HG03095 (cell line): ENCODE results near the gene PTPRCAP.
A peak's percentile ranks its signal among the peaks of the same experiment; 100 is the strongest.
"Not testable (repeated sequence)": the region's sequence is repeated elsewhere in the genome, so short reads cannot be mapped to it uniquely, and the experiment has no call there.

ENCODE experiments used
- ATAC-seq: cut with Tn5 transposase; IDR thresholded peaks from one replicate; pipeline ENCODE4 v1.9.1; 2021; ENCODE audit warnings: moderate library complexity; ENCODE audit not compliant: unreplicated experiment

Gene PTPRCAP, protein sequence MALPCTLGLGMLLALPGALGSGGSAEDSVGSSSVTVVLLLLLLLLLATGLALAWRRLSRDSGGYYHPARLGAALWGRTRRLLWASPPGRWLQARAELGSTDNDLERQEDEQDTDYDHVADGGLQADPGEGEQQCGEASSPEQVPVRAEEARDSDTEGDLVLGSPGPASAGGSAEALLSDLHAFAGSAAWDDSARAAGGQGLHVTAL

DNA sequence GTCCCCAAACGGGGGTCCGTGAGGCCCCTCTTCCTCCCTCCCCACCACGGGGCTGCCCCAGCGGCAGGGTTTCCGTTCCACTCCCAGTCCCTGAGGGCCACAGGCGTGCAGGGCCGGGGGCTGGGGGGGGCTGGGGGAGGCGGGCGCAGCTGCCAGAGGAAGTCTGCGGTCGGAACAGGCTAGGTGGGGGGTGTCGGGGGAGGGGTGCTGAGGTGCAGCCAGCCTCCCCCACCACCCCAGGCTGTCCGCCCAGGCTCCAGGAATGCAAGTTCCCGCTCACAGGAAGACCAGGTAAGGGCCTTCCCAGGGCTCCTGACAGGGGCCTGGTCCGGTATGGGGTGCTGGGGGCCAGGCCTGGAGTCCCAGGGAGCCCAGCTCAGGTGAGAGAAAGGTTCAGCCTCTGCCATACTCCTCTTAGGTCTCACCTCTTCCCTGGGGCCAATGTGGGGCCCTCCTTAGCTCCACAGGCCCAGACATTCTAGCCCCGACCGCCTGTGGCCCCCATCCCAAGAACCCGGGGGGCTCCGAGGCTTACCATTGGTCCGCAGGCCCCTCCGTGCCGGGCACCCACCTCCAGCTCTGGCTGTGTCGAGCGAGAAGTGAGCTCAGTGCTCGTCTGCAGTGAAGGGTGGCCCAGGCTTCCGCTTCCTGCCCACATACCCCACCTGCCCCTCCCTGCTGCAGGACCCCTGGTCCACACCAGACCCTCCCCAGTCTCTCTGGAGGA lies at the start of gene PTPRCAP:
Gene PTPRCAP (minus strand): TSS at position 601 of the 727 bp plus-strand sequence. CDS start 63 bp downstream, at position 538.
- no peak for ATAC-seq

DNA sequence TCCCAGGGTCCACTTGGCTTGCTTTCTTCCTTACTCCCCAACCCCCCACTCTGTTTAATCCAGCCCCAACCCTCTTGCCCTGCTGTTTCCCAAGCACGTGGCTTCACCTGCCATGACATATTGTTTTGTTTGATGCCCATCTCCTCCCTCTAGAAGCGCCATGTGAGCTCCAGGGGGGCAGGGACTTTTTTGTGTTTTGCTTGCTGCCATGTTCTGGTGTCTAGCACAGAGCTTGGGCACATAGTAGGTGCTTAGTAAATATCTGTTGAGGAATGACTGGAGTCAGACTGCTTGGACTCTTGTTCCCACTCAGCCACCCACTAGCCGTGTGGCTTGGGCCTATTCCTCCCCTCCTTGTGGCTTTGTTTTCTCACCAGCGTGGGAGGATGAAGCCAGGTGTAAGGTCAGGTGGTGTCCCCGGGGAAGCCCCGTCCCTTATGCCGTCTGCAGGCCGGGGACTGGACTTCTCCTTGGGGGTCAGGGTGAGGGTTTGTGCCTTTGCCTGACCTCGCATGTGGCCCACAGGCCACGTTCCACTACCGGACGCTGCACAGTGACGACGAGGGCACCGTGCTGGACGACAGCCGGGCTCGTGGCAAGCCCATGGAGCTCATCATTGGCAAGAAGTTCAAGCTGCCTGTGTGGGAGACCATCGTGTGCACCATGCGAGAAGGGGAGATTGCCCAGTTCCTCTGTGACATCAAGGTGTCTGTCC lies 49.2 kb upstream of the PTPRCAP start:
- ATAC-seq: peak; percentile 31

DNA sequence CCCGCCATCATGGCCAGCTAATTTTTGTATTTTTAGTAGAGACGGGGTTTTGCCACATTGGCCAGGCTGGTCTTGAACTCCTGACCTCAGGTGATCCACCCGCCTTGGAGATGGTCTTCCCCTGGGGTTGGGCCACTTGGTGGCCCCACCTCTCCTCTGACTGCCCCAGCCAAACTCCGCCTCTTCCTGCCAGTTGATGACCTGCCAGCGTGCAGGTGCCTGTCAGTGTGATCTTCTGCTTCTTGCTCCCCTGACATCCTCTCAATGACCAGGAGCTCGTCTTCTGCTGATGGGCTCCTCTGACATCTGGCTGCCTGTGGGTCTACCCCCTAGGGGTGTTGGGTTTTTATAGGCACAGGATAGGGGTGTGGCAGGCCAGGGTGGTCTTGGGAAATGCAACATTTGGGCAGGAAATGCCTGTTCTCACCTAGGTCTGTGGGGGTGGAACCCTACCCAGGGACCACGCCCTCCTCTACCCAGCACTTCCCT lies 48.4 kb upstream of the PTPRCAP start:
- ATAC-seq: not testable (repeated sequence)

DNA sequence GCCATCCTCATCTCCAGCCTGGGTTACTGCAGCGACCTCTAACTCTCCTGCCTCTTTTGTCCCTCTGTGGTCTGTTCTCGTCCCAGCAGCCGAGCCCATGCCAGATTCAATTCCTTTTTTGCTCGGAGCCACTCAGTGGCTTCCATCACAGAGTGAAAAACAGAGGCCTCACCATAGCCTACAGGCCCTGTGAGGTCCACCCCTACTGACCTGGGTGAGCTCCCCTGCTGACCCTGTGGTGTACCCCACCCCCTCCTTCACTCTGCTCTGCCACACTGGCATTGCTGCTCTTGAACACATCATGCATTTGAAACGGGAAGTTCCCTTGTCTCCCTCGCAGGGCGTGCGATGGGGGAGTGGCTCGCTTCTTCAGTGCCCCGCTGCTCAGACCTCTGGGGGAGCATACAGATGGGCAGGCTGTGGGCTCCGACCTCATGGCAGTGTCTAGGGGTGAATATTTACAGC lies 47.4 kb upstream of the PTPRCAP start:
- ATAC-seq: no peak

DNA sequence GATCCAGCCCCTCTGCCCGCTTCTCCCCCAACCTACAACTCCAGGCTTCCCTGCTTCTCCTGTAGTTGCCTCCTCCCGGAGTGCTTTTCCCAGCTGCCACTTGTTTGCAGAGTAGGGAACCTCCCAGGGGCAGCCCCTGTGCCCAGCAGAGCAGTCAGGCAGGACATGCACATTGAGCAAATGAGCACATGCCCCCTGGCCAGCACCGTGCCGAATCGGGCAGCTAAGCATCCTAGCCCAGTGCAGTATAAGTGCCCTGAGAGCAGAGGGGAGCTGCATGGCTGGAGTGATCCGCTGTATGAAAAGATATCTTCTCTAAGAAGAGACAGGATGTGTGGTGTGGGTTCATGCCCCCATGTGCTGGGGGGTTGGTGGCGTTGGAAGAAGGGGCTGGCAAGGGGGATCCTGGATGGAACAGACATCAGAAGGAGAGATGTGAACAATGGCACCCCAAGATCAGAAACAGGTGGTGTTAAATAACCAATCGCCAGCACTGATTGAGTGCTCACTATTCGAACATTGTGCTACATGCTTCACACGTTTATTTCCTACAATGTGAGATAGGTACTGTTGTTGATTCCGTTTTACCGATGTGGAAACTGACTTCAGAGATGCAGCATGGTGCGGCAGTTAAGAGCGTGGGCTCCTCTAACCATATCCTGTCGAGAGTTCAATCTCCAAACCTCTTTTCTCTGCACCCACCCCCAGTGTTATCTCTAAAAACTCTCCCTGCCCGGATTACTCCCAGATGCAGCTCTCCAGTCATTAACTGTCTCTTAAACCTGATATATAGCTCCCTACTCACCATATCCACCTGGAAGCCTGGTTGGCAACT lies 46.6 kb upstream of the PTPRCAP start:
- ATAC-seq: no peak

DNA sequence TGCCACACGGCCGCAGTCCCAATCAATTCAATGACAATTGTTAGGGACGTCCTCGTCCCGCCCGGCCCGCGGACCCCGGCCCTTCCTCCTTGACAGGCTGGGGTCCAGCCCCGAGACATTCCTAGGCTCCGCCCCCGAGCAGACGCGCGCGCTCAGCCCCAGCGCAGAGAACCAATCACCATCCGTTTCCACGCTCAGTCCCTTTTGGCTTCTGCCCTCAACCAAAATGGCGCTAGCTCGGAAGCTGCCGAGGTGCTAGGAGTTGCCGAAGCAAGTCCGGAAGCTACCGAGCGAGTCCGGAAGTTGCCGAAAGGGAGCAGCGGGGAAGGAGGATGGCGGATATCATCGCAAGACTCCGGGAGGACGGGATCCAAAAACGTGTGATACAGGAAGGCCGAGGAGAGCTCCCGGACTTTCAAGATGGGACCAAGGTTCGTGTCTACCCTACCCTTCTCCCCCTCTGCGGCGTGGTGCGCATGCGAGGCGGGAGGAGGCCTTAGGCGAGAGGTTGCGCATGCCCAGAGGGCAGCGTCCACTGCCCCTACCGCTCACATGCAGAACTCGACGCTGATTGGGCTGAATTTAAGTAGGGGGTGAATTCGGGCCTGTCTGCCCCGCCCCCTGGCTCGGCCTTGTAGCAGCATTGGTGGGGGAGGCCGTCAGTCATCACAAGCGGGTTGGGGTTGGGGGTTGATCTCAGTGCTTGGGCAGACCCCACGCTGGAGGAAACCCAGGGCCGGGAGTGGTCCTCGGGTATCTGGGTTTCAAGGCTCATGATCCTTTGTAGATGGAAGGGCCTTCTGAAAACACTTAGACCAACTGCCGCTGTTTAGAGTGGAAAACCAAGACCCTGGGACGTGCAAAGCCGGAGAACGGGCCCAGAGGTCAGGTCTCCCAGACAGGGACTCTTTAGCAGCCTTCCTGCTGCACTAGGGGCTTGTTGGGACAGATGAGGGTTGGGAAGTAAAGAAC lies 45.6 kb upstream of the PTPRCAP start, which contains the start of gene AIP:
Gene AIP (plus strand): TSS at position 200 of the 972 bp plus-strand sequence. CDS start 133 bp downstream, at position 333.
- peak; percentile 48 for ATAC-seq

DNA sequence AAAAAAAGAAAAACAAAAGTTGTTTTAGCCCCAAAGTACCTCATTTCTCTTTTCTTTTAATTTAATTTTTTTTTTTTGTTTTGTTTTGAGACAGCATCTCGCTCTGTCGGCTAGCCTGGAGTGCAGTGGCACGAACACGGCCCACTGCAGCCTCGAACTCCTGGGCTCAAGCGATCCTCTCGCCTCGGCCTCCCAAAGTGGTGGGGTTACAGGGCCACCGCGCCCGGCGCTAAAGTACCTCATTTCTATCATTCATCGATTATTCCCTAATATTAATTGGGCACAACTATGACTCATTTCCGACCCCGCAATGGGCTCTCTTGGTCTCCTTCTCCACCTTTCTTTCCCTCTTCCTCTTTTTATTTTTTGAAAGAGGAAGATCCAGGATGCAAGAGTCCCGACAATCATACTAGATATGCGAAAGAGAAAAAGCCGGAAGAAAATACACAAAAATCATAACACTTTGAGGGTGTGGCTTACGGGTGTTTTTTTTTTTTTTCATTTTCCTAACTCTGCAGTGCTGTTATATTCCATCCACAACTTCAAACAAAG lies 44.9 kb upstream of the PTPRCAP start:
- ATAC-seq: no peak

DNA sequence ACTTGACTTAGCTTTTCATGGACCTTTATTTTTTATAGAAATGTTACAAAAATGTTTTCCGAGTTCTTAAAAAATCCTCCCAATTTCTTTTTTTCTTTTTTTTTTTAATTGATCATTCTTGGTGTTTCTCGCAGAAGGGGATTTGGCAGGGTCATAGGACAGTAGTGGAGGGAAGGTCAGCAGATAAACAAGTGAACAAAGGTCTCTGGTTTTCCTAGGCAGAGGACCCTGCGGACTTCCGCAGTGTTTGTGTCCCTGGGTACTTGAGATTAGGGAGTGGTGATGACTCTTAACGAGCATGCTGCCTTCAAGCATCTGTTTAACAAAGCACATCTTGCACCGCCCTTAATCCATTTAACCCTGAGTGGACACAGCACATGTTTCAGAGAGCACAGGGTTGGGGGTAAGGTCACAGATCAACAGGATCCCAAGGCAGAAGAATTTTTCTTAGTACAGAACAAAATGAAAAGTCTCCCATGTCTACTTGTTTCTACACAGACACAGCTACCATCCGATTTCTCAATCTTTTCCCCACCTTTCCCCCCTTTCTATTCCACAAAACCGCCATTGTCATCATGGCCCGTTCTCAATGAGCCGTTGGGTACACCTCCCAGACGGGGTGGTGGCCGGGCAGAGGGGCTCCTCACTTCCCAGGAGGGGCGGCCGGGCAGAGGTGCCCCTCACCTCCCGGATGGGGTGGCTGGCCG lies 40.0 kb upstream of the PTPRCAP start:
- not testable (repeated sequence) for ATAC-seq

DNA sequence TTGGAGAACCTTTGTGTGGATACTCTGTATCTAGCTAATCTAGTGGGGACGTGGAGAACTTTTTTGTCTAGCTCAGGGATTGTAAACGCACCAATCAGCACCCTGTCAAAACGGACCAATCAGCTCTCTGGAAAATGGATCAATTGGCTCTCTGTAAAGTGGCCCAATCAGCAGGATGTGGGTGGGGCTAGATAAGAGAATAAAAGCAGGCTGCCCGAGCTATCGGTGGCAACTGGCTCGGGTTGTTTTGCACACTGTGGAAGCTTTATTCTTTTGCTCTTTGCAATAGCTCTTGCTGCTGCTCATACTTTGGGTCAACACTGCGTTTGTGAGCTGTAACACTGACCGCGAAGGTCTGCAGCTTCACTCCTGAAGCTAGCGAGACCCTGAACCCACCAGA lies 39.2 kb upstream of the PTPRCAP start:
- ATAC-seq: not testable (repeated sequence)

DNA sequence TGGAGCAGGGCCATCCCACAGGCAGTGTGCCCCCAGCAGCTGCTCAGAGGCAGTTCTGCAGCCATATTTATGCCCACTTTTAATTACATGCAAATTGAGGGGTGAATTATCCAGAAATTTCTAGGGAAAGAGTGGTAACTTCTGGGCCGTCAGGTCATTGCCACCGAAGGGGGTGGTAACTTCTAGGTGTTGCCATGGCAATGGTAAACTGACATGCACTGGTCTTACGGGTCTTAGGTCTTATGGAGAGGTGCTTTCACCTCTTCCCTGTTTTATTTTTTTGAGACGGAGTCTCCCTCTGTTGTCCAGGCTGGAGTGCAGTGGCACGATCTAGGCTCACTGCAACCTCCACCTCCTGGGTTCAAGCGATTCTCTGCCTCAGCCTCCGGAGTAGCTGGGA lies 35.4 kb upstream of the PTPRCAP start:
- no peak for ATAC-seq

DNA sequence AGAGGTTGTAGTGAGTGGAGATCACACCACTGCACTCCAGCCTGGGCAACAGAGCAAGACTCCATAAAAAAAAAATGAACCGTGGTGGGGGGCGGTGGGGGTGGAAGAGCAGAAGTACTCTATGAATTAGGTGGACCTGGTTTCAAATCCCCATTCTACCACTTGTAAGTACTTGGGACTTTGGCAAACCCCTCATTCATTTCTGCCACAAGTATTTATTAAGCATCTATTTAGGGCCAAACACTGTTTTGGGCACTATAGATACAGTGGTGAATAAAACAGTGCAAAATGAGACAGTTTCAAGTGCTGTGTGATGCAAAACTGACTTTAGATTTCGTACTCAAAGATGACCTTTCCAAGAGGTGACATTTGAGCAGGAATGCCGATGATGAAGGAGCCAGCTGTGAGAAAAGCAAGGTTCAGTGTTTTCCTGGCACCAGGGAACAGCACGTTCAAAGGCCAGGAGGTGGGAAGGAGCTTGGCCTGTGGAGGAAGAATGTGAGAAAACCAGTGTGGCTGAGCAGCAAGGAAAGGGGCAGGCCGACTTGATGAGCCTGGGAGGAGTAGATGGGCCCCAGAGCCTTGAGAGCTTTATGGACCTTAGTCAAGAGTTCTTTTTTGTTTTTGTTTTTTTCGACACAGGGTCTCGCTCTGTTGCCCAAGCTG lies 33.0 kb upstream of the PTPRCAP start:
- ATAC-seq: no peak

DNA sequence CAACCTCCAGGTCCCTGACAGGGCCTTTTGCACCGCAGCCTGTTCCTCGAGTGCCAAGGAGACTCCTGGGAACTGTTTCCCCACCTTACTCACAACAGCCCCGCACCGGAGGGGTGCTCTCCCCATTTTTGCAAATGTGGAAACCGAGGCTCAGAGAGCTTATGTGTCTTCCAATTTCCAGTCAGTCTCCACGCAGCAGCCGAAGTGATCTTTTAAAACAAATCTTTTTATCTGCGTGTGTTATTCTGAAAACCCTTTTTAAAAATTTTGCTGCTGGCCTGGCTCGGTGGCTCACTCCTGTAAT lies 32.0 kb upstream of the PTPRCAP start:
- ATAC-seq: no peak

DNA sequence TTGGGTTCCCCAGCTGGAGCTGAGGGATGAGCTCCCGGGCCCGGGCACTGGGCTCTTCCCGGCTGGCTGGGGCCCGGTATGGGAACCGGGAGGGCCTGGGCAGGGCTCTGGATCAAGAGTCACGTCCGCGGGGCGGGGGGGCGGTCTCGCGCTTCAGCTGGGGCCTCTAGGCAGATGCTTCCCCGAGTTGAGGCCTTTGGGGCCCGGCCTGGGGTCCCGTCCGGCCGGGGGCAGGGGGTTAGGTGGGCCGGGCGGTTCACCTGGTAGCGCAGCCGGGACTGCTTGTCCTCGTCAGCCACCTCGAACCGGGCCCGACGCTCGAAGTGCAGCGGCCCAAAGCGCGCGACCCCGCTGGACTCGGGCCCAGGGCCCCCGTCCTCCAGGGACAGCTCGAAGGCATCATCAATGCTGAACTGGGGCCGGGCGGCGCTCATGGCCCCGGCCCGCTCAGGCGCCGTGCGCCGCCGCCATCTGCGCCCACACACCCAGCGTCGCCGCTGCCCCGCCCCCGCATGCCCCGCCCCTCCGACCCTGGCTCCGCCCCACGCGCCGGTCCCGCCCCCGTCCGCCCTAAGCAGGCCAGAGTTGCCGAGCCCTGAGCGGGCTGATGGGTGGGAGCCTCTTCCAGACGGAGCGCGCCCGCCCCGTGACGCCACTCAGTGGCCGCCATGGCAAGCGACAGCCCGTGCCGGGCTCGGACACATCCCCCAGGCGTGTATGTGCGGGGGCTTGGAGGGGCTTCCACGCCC lies 31.5 kb upstream of the PTPRCAP start, which contains the start of gene TMEM134:
Gene TMEM134 (minus strand): TSS at position 493 of the 749 bp plus-strand sequence. CDS start 59 bp downstream, at position 434.
- peak; percentile 51 for ATAC-seq

DNA sequence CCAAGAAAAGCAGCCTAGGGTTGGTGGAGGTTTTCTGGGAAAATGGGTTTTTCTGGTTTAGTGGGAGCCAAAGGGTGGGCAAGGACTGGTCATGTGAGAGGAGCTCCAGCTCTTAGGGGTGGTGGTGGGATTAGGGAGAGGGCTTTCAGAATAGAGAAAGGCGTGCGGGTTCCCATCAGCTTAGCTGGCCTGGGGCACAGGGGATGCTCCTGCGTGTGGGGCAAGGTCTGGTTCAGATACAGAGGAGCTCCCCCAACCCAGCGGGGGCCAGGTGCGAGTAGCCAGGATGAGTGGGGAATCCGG lies 30.9 kb upstream of the PTPRCAP start:
- no peak for ATAC-seq

DNA sequence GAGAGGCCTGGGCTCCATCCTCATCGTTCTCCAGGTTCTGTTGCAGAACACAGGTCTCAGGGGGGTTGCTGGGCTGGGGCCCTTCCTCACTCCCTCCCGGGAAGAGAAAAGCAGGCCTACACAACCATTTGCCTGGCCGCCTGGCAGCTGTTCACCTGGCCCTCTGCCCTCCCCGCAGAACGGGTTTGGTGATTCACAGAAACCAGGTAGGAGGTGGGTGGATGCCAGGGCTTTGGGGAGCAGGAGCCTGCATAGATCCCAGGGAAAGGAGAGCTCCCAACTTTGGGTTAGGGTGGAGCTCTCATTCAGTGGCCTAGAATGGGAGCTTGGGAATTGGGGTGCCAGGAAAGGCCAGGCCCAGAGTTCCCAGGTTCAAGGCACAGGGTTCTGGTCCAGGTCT lies 30.6 kb upstream of the PTPRCAP start:
- ATAC-seq: no peak

DNA sequence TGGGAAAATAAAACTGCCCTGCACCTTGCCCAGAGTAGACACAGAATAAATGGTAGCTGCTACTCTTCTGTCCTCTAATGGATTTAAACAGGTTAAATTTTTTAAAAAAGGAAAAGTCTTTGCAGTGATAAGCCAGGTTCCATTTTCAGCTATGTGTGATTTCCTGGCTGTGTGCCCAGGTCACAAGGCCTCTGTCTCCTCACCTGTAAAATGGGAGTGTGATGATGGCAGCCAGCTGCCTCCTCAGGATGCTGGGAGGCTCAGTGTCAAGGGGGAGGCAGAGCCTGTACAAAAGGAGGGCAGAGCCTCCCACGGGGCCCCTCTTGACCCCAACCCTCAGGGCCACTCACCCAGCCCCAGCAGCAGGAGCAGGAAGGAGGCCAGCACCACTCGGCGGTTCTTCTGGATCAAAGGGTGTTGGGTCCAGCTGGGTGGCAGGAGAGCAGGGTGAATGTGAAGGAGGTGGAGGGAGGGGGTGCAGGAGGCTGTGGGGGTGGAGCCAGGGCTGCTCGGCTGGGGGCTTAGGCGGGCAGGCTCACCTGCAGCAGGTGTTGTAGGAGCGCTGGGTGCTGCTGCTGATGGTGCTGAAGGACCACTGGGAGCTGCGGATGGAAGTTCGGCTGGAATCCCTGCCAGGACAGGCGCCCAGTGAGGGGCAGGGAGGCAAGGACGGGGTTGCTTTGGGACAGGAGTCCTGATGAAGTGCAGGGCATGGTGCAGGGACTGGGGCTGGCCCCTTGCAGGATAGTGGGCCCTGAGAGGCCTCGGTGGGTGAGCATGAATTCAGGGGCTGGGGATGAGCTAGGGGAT lies 29.7 kb upstream of the PTPRCAP start:
- ATAC-seq: no peak

DNA sequence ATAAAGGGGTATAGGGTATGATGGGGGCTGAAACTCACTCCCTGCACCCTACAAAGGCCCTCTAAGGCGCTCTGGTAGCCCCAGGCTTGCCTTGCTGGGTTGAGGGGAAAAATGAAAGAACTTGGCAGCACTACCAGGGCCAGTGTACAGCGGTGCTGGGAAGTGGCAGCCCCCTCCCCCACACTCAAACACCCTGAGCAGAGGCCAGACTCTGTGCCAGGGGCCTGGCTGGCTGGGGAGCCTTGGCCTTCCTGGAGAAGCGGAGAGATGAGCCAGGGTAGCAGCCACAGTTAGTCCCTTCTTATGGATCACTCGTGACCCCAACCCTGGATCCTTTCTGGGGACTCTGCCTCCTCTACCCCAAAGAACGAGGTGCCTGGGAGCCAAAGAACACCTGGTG lies 28.9 kb upstream of the PTPRCAP start:
- ATAC-seq: no peak
